HepG2 (cell line): ENCODE measurements around the gene CTSZ. TPM values are rescaled to one million over a fixed set of nuclear protein-coding genes. Genes with fewer than 3 reads are reported as not detected.

Source experiments
- ARID3A ChIP-seq: IDR thresholded peaks from 2 replicates; pipeline ENCODE4 v1.6.1; 2012; ENCODE audit warnings: low read depth, low read length, improper control_type of control experiment
- BCL6 ChIP-seq: IDR thresholded peaks from 2 replicates; pipeline ENCODE4 v1.6.1; 2016; ENCODE audit warnings: missing genetic modification reagents, missing compliant biosample characterization
- DBP ChIP-seq: sonication (generic); formaldehyde crosslinking; IDR thresholded peaks from 2 replicates; pipeline ENCODE4 v1.4.0; 2020; ENCODE audit warnings: missing genetic modification reagents; ENCODE audit errors: not compliant biosample characterization
- DMTF1 ChIP-seq: sonication (generic); formaldehyde crosslinking; IDR thresholded peaks from 2 replicates; pipeline ENCODE4 v1.4.0; 2020; ENCODE audit warnings: mild to moderate bottlenecking, missing genetic modification reagents
- DPF2 ChIP-seq: sonication (generic); formaldehyde crosslinking; IDR thresholded peaks from 2 replicates; pipeline ENCODE4 v1.4.0; 2020; ENCODE audit warnings: mild to moderate bottlenecking, low read depth, missing genetic modification reagents, borderline replicate concordance
- ELF3 ChIP-seq: IDR thresholded peaks from 2 replicates; pipeline ENCODE4 v1.6.1; 2016; ENCODE audit warnings: missing genetic modification reagents, missing compliant biosample characterization
- HMGXB4 ChIP-seq, 2 experiments: sonication (generic) in 1 of 2; formaldehyde crosslinking in 1 of 2; IDR thresholded peaks; 2 replicates each; pipeline versions ENCODE4 v1.4.0 to v1.6.1; 2018 to 2020; ENCODE audit warnings: missing genetic modification reagents in 2 of 2, borderline replicate concordance in 1 of 2, low read depth in 1 of 2, mild to moderate bottlenecking in 1 of 2, missing biosample characterization in 1 of 2
- KDM5B ChIP-seq: sonication (generic); formaldehyde crosslinking; IDR thresholded peaks from 2 replicates; pipeline ENCODE4 v1.4.0; 2020; ENCODE audit warnings: missing genetic modification reagents, mild to moderate bottlenecking, borderline replicate concordance
- PHF8 ChIP-seq: sonication (generic); formaldehyde crosslinking; IDR thresholded peaks from 2 replicates; pipeline ENCODE4 v1.5.0; 2020; ENCODE audit warnings: missing genetic modification reagents
- ZBTB7B ChIP-seq: sonication (generic); formaldehyde crosslinking; IDR thresholded peaks from 2 replicates; pipeline ENCODE4 v1.4.0; 2020; ENCODE audit warnings: missing genetic modification reagents
- ZNF224 ChIP-seq: sonication (generic); formaldehyde crosslinking; IDR thresholded peaks from 2 replicates; pipeline ENCODE4 v1.5.0; 2020; ENCODE audit warnings: mild to moderate bottlenecking, missing genetic modification reagents
- ZNF503 ChIP-seq: sonication (generic); formaldehyde crosslinking; IDR thresholded peaks from 2 replicates; pipeline ENCODE4 v1.4.0; 2020; ENCODE audit warnings: missing genetic modification reagents
- ZNF597 ChIP-seq: sonication (generic); formaldehyde crosslinking; IDR thresholded peaks from 2 replicates; pipeline ENCODE4 v1.5.0; 2020; ENCODE audit warnings: missing genetic modification reagents
- ZNF788 ChIP-seq: sonication (generic); formaldehyde crosslinking; IDR thresholded peaks from 2 replicates; pipeline ENCODE4 v1.5.0; 2020; ENCODE audit warnings: mild to moderate bottlenecking, missing genetic modification reagents, borderline replicate concordance
- polyA plus RNA-seq, 8 experiments: library from polyadenylated mRNA; depleted of rRNA in 3 of 8; stranded (reverse) in 7 of 8; unstranded in 1 of 8; fragments of >200 nt; fragmentation: Illumina TruSeq in 4 of 8; extraction: Trizol in 4 of 8; gene quantifications; 2 replicates each; pipeline versions ENCODE4 v1.2.1 to v1.2.3, GENCODE V29; 2011 to 2016; ENCODE audit warnings: low read depth in 4 of 8, missing spikeins in 1 of 8, mixed read lengths in 1 of 8; ENCODE audit not compliant: insufficient read depth in 1 of 8
- total RNA-seq, 5 experiments: library from RNA; depleted of rRNA; stranded (reverse); fragments of >200 nt; fragmentation: Illumina TruSeq; extraction: Trizol; gene quantifications; 2 replicates each; pipeline ENCODE4 v1.2.3, GENCODE V29; 2016; ENCODE audit warnings: low read depth in 1 of 5

The CTSZ gene
- total and polyA plus RNA-seq, 2 of the 13 experiments (the other 11 are each of a cell fraction or from before 2014, with no cell fraction given): 0.33 TPM; not detected in 1

GRCh38 chr20:59031564-59032022, 24.5 kb upstream of the CTSZ start (continued):
- TF ChIP-seq ZNF788 (CRISPR knock-in tag): peak; percentile 44
- TF ChIP-seq DMTF1 (CRISPR knock-in tag): no peak
- no peak for TF ChIP-seq ZNF224 (CRISPR knock-in tag)
- no peak for TF ChIP-seq ELF3
- TF ChIP-seq PHF8 (CRISPR knock-in tag): no peak
- peak; percentile 5; the same call in 1 of the 2 replicates for TF ChIP-seq ZBTB7B (CRISPR knock-in tag)
- no peak for TF ChIP-seq ZNF597 (CRISPR knock-in tag)
- TF ChIP-seq ARID3A: no peak
- TF ChIP-seq KDM5B (CRISPR knock-in tag): no peak
- TF ChIP-seq ZNF503 (CRISPR knock-in tag): no peak
- TF ChIP-seq BCL6 (CRISPR knock-in tag): no peak
- peak; percentile 66 for TF ChIP-seq DBP (CRISPR knock-in tag)
- peak in 1 of 2 experiments; percentile 7; a peak in 1 of 4 replicates for TF ChIP-seq HMGXB4 (CRISPR knock-in tag; IDR thresholded peaks at IDR 0.05; ENCODE audit: borderline replicate concordance in 1 of 2, low read depth in 1 of 2)
- 0 out of 2 replicates have a peak, but pooled peaks have one; percentile 25 for TF ChIP-seq DPF2 (CRISPR knock-in tag)
